GM21737 (cell line): Measurements from ENCODE around the gene SLC39A5.
A peak's percentile ranks its signal among the peaks of the same experiment; 100 is the strongest.
"Not testable (repeated sequence)": the region's sequence is repeated elsewhere in the genome, so short reads cannot be mapped to it uniquely, and the experiment has no call there.

Experiments used
- ATAC-seq: cut with Tn5 transposase; IDR thresholded peaks from one replicate; pipeline ENCODE4 v1.9.1; 2021; ENCODE audit warnings: mild to moderate bottlenecking, moderate library complexity; ENCODE audit not compliant: unreplicated experiment

The SLC39A5 gene, protein sequence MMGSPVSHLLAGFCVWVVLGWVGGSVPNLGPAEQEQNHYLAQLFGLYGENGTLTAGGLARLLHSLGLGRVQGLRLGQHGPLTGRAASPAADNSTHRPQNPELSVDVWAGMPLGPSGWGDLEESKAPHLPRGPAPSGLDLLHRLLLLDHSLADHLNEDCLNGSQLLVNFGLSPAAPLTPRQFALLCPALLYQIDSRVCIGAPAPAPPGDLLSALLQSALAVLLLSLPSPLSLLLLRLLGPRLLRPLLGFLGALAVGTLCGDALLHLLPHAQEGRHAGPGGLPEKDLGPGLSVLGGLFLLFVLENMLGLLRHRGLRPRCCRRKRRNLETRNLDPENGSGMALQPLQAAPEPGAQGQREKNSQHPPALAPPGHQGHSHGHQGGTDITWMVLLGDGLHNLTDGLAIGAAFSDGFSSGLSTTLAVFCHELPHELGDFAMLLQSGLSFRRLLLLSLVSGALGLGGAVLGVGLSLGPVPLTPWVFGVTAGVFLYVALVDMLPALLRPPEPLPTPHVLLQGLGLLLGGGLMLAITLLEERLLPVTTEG

GRCh38 chr12:56229916-56230431 lies at the start of gene SLC39A5:
Gene SLC39A5 (plus strand): TSS chr12:56230051. CDS start chr12:56231275, 1,224 bp downstream.
- no peak for ATAC-seq

- ATAC-seq, result no peak
Observed at GRCh38 chr12:56186957-56187356, 42.9 kb upstream of the SLC39A5 start.

GRCh38 chr12:56188131-56188777 lies 41.6 kb upstream of the SLC39A5 start:
- ATAC-seq, result no peak

DNA sequence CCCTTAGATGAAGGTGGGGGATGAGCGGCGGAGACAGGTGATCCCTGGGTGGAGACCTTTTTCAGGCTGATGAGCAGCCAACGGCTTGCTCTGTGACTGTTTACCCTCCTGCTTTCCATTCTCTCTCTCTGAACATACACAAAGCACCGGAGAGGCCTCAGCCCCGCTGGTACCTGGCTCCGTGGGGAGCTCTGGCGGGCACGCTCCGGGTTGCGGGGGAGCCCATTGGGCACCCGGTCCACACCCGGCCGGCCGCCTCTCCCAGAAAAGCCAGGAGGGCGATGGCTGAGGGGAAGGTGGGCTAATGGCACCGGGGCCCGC lies 41.1 kb upstream of the SLC39A5 start:
- ATAC-seq, result peak; percentile 3

DNA sequence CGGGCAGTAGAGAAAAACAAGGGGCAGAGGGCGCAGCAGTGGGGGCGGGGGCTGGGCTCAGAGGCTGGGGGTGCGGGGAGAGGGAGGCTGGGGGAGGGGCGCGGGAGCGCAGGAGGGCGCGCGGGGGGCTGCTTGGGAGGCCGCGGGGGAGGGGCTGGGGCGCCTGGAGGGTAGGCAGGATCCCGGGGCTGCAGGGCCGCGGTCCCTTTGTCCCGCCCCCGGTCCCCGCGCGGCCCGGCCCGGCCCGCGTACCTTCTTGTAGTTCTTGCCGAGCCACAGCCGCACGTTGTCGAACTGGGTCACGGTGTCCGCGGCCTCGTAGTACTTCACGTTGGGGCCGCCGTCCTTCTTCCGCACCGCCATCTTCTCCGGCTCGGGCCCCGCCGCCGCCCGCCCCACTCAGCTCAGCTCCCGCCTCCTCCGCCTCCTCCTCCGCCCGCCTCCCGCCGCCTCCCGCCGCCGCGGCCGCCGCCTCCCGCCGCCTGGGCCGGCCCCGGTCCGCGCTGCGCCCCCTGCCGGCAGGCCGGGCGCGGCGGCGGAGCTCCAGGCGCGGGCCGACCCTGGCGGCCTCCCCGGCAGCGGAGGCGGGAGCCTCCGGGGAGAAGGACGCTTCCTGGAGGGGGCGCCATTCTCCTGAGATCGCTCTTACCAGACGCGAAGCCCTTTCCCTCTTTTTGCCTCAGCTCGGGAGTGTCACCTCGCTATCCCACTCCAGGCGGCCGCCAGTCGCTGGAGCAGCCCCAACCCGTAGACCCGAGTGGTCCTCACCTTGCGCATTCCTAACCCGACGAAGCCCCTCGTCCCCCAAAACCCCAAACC lies 40.5 kb upstream of the SLC39A5 start, which contains the start of gene SMARCC2:
TSS of gene SMARCC2 (minus strand) at position 385 of the 819 bp plus-strand sequence. CDS start at position 363, 22 bp downstream.
- peak; percentile 67 for ATAC-seq

DNA sequence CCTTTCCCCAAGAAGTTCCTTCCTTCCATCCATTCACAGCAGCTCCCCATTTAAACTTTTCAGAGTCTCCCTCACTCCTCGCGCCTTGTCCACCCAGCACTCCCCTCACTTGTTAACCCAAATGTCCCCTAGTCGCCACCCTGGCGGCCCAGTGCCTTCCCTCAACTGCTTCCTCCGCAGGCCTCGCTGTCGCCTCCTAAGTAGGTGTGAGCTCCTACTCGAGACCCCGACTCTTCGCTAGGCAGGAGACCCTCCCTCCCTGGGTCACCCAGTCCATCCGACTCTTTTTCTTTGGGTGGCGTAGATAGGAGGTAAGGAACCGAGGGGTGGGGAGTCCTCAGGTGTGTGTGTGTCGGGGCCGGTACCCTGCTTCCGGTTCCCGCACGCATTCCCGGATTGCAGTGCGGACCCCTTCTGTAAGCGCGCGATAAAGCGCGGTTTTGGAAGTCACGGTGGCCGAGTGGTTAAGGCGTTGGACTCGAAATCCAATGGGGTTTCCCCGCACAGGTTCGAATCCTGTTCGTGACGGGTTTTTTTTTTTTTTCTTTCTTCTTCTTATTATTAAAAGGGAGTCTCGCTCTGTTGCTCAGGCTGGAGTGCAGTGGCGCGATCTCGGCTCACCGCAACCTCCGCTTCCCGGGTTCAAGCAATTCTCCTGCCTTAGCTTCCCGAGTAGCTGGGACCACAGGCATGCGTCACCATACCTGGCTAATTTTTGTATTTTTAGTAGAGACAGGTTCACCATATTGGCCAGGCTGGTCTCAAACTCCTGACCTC lies 39.7 kb upstream of the SLC39A5 start:
- peak; percentile 24 for ATAC-seq

GRCh38 chr12:56190695-56191155 lies 39.1 kb upstream of the SLC39A5 start:
- no peak for ATAC-seq

DNA sequence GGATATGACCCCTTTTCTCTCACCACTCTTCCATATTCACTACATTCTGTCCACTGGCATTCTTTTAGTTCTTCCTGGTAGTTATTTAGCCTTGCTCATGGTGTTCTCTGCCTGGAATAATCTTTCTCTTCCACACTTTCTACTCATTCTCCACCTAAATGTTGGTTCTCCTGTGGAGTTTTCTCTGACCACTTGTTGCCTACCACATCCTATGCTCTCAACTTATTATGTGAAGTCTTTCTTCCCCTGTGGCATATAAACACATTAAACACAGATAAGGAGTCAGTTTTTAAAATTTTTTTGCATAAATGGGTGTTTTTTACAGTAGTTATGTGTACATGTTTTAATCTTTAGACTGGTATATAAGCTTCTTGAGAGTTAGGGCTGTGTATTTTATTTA lies 37.3 kb upstream of the SLC39A5 start:
- ATAC-seq, result no peak

- ATAC-seq, result no peak
Observed at GRCh38 chr12:56193025-56193578, 36.7 kb upstream of the SLC39A5 start.

DNA sequence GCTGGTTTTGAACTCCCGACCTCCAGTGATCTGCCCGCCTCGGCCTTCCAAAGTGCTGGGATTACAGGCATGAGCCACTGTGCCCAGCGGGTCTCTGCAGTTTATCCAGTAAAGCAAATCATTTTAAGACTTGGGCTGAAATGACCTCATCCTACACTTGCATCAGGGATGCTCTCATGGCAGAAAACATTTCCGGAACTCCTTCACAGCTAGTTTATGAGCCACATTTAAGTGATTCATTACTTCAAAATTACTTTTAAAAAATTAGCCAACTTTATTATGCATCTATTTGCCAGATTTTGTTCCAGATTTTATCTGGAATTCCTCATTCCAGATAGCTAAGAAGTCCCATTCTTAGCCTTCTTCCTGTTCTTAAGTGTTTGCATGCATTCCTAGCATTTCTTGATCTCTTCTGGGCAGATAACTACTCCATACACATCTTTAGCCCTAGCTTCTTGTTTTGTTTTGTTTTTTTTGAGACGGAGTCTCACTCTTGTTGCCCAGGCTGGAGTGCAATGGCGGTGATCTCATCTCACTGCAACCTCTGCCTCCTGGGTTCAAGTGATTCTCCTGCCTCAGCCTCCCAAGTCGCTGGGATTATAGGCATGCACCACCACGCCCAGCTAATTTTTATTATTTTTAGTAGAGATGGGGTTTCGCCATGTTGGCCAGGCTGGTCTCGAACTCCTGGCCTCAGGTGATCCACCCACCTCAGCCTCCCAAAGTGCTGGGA lies 32.9 kb upstream of the SLC39A5 start:
- ATAC-seq, result not testable (repeated sequence)

DNA sequence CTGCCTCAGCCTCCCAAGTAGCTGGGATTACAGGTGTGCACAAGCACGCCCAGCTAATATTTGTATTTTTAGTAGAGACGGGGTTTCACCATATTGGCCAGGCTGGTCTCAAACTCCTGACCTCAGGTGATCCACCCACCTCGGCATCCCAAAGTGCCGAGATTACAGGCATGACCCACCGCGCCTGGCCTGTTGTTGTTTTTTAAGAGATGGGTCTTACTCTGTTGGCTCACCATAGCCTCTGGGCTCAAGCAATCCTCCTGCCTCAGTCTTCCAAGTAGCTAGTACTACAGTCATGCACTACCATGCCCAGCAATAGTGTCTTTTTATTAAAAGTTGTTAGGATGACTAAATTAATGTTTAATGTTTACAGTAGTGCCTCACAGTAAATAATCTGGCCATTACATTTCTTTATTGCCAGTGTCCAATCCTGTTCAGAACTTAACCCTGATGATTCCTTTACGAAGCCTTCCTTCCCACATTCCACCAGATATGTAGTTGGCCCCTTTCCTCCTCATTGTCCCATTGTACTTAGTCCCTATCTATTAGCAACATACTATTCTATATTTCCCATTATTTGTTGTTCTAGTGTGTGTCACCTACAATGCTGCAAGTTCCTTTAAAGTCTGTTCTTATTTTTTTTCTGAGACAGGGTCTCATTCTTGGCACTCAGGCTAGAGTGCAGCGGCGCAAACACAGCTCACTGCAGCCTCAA lies 31.8 kb upstream of the SLC39A5 start:
- ATAC-seq, result no peak

GRCh38 chr12:56198836-56199235 lies 31.0 kb upstream of the SLC39A5 start:
- no peak for ATAC-seq

- ATAC-seq, result no peak
Observed at GRCh38 chr12:56202366-56202765, 27.5 kb upstream of the SLC39A5 start.

- ATAC-seq, result no peak
Observed at GRCh38 chr12:56202838-56203237, 27.0 kb upstream of the SLC39A5 start.

DNA sequence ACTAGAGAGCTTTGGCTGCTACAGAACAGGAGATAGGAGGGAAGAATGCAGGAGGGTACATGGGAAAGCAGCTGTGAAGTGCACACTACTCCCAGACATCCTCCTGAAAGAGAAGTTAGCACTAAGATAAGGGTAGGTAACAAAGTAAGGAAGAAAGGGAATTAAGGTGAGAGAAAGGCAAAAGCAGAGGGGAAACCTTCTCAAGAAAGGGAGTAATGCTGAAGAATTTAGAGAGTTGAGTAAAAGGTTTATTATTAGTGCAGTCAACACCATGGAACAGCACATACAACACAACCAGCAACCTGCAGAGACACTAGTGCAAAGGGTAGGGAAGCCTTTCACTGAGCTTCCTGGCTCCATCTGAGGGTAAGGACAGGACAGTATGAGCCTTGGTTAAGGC lies 25.6 kb upstream of the SLC39A5 start:
- no peak for ATAC-seq

- ATAC-seq, result no peak
Observed at GRCh38 chr12:56205445-56205844, 24.4 kb upstream of the SLC39A5 start.

- ATAC-seq, result no peak
Observed at GRCh38 chr12:56206452-56207166, 23.2 kb upstream of the SLC39A5 start.

DNA sequence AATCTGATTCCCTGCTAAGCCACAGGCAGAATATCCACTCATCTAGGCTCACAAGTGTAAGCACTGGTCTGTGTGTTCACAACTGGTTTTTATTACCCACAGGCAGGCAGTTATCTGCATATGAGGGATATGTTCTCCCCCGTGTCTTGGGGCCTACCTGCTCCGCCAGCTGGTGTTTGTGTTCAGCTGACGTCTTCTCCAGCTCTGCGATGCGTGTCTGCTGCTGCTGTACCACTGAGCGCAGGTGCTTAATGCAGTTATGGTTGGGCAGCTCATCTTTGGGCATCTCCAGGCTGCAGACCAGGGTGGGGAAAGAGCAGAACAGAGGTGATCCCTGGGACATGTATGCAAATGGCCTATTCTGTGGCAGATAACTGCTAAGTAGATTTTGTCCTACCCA lies 21.8 kb upstream of the SLC39A5 start:
- no peak for ATAC-seq
